HTR-8/SVneo (cell line): ENCODE measurements around the gene SLC35E2B.
"Not testable (repeated sequence)": the region's sequence is repeated elsewhere in the genome, so short reads cannot be mapped to it uniquely, and the experiment has no call there.

Source experiments
- DNase-seq: peaks from one replicate; pipeline ENCODE4 v3.0.0; 2011; ENCODE audit warnings: low spot score, mixed read lengths; ENCODE audit not compliant: insufficient read length
- FAIRE-seq: peaks from 2 replicates; lab custom pipeline; 2011; peaks lifted over from hg19 to GRCh38; lab: Jason Lieb, UNC

Gene SLC35E2B

DNA sequence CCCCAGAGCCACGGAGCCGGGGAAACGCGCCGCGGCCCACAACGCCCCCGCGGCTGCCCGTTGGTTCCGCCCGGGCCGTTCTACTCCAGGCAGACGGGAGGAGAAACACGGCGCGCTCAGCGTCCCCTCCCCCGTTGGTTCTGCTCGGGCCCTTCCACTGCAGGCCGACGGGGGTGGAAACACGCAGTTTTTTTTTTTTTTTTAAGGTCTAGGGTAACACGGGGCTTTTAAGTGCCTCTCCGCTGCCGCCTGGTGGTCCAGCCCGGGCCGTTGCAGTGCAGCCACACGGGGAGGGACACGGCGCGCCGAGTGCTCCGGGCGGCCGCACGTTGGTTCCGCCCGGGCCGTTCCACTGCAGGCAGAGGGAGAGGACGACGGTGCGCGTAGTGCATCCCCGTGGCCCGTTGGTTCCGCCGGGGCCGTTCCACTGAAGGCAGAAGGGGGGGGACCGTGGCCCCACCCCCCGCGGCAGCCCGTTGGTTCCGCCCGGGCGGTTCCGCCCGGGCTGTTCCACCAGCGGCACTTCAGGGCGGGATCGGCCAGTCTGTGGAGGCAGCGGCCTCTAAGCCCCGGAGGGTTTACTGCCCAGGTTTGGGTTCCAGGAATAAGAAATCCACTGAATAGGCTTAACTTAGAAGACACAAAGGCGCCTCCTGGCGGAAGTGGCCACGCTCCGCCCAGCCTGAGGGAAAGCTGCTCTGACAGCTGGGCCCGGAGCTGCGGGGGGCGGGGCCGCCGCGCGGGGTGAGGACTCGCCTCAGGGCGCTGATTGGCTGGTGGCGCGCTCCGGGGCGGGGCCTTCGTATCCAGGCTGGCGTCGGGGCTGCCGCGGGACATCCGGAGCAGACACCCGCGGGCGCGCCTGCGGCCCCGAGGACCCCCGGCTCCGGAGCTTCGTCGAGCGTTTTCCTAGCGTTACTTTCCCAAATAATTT, at the start of gene SLC35E2B:
Gene SLC35E2B (minus strand): TSS at position 82 of the 934 bp plus-strand sequence. CDS start 16,096 bp downstream, outside the sequence.
- FAIRE-seq = peak; percentile 90
- not testable (repeated sequence) for DNase-seq

DNA sequence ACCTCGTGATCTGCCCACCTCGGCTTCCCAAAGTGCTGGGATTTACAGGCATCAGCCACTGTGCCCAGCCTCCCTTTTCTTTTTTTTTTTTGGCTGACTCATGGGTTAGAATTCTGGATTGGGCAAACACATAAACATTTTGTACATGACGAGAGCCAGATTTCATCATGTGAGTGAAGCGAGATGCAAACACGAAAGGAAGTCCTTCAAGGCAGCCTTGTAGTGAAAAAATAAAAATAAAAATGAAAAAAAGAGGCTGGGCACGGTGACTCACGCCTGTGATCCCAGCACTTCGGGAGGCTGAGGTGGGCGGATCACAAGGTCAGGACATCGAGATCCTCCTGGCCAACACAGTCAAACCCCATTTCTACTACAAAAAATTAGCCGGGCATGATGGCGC, 48.4 kb upstream of the SLC35E2B start:
- not testable (repeated sequence) for FAIRE-seq

DNA sequence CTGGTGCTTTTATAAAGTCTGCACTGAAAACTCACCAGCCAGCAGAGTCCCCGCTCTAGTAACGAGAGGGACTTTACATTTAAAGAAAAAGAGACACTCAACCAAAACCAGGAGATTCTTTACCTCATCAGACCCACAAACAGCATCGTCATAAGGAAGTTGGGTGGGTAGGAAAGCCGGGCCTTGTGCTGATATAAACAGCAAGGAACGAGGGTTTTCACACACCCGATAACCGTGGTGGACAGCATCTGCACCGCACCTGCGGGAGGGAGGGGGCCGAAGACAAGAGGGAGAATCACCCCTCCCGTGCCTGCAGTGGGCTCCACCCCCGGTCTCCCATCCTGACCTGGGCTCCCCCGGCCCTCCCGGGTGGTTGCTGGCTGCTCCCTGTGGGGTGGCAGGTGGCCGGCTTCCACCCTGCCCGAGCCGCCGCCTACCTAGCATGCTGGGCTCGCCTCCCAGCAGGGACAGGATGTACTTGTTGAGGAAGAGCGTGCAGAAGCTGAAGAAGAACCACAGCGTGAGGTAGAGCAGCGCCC, 46.3 kb upstream of the SLC35E2B start:
- not testable (repeated sequence) for DNase-seq, FAIRE-seq

More for the DNA sequence above, 48.4 kb upstream of the SLC35E2B start:
- DNase-seq = peak; percentile 53

DNA sequence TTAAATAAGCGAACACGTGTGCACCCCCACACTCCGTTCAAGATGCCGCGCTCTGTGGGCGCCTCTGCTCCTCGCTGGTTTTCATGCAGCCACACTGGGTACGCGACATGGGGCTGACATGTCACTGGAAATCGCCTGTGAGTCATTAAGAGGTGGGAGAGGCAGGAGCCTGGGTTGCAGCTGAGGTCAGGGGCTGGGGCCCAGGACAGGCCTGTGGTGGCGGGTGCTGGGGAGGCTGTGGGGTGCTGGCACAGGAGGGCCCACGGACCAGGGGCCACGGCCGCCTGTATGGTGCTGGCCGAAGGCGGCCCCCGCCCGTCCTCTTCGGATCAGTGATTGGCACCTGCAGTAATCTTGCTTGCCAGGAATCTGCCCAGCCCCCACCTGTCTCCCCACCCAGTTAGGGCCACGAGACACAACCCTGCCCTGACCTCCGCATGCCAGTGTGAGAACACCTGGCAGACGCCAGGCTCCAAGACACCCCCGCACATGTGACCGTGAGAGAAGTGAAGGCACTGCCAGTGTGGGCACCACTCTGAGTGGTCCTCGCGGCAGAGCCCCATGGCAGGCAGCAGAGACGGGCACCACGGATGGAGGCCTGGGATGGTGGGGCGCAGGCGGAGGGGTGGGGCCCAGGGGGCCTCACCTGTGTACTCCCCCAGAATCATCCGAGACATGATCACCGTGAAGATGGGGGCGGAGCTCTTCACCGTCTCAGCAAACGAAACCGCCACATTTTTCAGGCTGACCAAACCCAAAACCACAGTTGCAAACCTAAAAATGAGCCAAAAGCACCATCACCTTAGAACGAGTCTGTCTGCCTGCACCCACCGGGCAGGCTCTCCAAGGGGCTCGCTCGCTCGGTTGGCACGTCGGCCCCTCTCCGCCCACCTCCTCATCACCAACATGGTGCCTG, 45.3 kb upstream of the SLC35E2B start:
- FAIRE-seq, DNase-seq: not testable (repeated sequence)

DNA sequence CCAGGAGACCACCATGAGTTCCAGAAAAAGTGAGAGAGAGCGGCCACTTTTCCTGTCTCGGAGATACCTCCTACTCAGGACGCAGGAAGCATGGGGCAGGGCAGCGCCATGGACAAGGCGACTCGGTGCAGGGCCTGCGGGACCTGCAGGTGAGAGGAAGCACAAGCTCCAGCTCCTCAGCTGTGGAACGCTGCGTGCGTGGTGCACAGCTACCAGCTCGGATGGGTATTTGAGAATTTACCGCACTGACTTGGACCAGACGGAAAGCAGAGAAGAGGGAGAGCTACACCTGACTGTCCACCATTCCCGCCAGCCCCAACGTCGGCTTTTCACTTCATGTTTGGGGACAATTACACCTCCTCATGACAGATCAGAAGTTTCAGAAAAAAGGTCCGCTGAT, 39.8 kb upstream of the SLC35E2B start:
- no peak for FAIRE-seq

DNA sequence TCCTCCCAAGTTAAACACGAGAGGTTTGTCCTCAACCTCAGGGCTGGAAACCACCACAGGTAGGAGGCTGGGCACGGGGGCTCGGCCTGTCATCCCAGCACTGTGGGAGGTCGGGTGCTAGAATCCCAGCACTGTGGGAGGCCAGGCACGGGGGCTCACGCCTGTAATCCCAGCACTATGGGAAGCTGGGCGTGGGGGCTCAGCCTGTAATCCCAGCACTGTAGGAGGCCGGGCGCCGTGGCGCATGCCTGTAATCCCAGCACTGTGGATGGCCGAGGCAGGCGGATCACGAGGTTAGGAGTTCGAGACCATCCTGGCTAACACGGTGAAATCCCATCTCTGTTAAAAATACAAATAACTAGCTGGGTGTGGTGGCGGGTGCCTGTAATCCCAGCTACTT, 38.3 kb upstream of the SLC35E2B start:
- DNase-seq (no peak), FAIRE-seq (no peak)

More for the DNA sequence above, 39.8 kb upstream of the SLC35E2B start:
- DNase-seq = no peak

DNA sequence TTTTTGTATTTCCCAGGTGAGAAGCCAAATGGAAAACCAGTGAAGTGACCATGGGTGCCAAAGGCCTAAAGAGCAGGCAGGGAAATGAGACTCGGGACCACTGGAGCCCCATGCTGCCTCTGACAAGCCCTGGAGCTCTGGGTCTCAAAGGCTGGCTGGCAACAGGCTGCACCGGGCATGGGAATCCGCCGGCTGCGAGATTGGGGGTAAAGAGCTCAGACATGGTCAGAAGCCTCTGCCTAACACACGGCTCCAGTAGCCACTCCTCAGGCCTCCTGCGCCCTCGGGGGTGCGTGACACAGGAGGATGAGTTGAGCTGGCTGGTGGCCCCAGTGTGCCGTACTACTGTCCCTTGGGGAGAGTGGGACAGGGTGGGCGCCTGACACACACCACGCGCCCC, 37.6 kb upstream of the SLC35E2B start:
- not testable (repeated sequence) for DNase-seq, FAIRE-seq

DNA sequence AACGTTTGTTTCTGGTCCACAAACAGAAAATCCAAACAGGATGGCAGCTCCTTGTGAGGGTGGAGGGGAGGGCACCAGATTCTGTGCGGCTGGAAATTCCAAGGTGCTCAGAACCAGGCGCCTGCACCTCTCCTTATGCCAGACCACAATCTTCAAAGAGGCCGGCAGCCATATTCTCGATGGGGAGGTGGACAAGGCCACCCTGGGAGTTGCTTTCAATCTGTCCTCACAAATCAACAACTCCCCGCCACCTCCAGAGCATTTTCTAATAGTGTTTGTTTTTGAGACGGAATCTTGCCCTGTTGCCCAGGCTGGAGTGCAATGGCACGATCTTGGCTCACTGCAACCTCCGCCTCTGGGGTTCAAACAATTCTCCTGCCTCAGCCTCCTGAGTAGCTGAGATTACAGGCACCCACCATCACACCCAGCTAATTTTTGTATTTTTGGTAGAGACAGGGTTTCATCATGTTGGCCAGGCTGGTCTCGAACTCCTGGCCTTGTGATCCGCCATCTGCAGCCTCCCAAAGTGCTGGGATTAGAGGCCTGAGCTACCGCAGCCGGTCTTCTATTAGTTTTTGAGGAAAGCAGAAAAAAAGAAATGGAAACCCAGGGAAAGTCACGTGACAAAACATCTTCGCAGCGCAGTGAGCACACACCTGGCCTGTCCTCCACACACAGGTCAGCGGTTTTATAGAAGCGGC, 36.7 kb upstream of the SLC35E2B start:
- not testable (repeated sequence) for DNase-seq, FAIRE-seq

DNA sequence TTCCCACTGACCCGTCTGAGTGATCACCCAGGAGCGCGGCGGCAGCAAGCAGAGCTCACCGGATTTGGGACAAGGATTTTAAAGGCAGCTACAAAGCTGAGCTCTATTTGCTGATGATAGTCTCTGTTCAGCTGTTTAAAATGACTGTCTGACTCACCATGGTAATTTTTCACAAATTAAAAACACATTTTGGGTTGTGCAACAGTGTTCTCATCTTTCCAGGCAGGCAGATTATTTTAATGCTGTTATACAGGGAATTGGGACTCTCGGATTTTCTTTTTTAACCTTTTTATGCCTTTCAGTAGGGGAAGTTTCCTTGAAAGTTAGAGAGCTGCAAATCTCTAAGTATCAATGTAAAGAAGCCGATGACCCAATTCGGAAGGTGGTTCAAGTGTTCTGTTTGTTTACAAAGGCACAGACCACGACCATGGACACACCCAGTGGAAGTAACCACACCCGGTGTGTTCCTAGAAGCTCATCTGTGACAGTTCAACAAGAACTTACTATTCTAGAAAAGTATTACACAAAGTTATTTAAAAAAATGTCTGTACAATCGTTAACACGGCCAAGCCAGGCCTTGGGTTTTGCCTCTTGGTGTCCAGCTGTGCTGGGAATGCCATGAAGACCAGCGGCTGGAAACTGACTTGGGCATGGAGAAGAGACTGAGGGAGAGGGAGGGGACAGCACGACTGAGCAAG, 35.9 kb upstream of the SLC35E2B start:
- FAIRE-seq, DNase-seq: not testable (repeated sequence)

DNA sequence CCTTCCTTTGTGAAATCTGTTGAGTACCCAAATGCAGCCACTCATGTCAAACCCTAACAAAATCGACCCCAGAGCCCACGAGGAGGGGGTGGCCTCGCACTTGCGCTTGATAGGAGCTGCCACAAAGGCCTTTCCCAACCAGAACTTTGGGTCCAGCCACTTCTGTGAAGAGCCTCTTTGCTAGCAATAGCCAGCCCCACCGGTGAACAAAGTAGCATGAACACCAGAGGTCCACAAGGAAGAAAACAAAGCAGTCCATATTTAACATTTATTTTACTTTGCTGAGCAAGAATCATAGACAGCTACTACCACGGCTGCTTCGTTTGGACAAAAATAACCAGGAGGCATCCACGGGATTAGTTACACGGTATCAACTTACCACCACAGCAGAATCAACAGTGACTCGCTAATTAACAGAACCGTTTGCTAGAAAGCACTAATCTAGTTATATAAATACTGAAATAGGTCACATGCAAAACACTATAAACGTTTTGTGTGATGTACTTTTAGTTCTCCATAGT, 34.6 kb upstream of the SLC35E2B start:
- not testable (repeated sequence) for DNase-seq, FAIRE-seq

DNA sequence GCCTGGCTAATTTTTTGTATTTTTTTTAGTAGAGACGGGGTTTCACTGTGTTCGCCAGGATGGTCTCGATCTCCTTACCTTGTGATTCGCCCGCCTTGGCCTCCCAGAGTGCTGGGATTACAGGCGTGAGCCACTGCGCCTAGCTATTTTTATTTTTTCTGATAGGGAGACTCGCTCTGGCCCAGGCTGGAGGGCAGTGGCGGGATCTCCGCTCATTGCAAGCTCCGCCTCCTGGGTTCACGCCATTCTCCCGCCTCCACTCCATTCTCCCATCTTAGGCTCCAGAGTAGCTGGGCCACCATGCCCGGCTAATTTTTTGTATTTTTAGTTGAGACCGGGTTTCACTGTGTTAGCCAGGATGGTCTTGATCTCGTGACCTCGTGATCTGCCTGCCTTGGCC, 33.5 kb upstream of the SLC35E2B start:
- DNase-seq, FAIRE-seq: not testable (repeated sequence)

DNA sequence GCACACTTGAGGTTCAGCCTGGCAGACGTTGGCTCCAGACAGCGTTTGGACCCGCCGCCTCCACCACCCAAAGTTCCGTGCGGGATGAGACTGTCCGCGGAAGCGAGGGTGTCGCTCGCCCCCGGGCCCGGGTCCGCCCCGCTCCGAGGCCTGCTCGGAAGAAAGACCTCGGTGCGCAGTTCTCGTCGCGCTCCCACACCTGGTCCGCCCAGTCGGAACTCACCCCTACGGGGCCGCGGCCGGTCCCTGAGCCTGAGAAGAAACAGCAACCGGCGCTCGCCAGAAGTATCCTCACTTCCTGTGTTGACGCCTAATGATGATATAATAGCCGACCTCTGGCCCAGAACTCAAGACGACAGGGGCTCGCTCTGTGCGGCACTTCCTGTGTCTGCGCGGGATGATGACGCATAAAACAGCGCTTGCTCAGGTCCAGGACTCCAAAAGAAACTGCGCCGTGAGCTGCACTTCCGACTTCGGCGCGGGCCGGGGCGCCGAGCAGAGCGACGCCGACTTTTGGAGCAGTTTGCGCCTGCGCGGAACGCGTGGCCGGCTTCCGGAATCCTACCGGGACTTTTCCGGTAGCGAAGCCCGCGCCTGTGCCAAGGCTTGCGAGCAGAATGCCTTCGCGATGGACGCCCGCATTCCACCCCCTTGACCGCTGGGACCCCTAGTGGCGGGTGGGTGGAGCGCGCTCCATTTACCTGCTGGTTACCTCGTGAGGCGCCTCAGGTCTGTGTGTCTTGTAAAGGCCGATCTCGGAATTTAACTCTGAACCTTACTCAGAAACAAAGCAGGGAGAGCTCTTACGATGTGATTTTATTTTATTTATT, 31.7 kb upstream of the SLC35E2B start, which contains the start of gene CDK11A:
Gene CDK11A (minus strand): TSS at position 323 of the 830 bp plus-strand sequence. CDS start 1,539 bp downstream, outside the sequence.
- FAIRE-seq (peak; percentile 49), DNase-seq (peak; percentile 89)

DNA sequence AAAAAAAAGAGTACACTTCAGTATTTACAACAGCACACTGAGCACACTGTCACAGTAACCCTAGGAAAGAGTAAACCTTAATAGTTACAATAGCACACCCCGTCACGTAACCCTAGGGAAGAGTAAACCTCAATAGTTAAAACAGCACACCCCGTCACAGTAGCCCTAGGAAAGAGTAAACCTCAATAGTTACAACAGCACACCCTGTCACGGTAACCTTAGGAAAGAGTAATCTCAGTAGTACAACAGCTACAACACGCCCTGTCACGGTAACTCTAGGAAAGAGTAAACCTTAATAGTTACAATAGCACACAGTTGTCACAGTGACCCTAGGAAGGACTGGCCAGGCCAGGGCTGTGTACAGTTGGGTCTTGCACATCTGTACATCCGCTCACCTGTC, 28.6 kb upstream of the SLC35E2B start:
- DNase-seq = no peak
- FAIRE-seq = no peak

DNA sequence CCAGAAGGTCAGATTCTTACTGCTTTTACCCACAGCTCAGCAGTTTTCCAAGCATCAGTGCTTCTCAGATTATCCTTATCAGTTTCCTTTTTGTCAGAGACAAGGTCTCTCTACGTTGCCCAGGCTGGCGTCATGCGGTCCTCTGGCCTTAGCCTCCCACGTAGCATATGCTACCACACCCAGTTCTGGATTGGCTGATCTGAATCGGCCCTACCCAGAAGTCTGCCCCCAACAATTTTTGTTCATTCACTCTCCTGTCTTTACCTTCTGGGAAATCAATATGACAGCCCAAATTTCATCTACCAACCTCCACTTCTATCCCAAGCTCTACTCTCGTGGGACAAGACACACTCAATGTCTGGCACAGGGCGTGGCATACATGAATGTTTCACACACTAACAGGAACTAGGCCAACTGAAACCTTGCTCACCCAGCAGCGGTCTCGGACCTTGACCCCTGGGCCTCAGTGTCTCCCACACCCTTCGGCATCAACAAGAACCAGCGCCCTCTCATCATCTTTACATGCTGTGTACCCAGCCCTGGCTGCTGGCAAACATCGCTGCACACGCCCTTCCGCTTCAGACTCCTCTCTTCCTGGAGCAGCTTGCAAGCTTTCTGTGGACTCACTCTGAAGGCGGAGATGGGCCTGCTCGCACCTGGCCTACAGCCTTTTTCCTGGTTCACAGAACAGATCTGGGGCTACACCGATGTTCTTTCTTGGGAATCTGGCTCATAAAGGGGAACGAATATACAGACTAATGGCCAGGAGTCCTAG, 22.7 kb upstream of the SLC35E2B start:
- not testable (repeated sequence) for DNase-seq, FAIRE-seq

DNA sequence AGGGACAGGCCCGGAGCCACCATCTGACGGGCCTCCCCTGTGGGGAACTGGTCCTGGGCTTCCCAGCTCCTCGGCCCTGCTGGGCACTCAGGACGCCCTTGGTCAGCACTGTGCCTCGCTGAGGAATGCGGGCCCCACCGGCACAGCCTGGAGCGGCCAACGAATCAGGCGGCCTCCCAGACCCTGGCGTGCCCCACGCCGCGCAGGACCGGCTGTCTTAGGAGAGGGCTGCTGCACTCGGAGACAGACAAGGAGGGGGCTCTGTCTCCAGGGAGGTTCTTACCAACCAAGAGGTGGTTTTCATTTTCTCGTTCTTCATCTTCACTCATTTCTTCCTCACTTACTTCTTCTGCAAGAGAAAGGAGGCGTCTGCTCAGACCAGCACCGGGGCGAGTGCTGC, 15.3 kb upstream of the SLC35E2B start:
- not testable (repeated sequence) for FAIRE-seq, DNase-seq

DNA sequence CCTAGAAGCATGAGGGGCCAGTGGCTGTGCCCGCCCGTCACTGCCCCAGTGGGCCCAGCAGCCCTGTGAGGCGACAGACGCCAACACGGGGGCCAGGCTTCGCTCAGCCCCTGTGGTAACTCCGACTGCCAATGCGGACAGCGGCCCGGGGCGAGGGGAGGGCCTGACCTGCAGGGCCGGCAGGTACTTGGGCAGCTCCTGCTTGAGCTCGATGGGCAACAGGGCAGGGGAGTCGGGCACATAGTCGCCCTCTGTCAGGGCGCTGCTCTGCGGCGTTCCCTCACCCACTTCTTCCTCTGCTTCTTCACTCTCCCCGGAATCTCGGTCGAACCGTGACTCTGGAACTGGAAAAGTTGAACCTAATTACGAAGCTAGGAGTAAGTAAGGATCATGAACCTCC, 14.6 kb upstream of the SLC35E2B start:
- DNase-seq, FAIRE-seq: not testable (repeated sequence)

DNA sequence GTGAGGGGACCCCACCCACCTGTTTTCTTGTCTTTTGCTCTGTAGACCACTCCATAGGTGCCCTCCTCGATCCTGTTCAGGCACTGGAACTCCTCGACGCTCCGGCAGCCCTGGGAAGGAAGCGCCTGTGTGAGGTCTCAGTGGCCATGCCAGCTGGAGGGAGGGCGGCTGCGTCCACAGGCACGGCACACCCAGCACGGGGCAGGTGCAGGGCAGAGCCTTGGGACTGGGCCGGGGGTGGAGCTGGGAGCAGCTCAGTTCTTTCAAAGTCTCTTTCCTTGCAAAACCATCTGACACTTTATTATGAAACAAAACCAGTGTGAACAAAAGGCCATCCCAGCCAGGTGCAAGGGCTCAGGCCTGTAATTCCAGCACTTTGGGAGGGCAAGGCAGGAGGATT, 13.0 kb upstream of the SLC35E2B start:
- not testable (repeated sequence) for FAIRE-seq, DNase-seq
